Calu3 (cell line): Measurements from ENCODE around the gene MRPL24. TPM values are rescaled to one million over a fixed set of nuclear protein-coding genes. Genes with fewer than 3 reads are reported as not detected.

Experiments
- BruUV-seq: library from RNA; stranded (reverse); fragments of 400-500 nt; replicated peaks from 2 replicates; lab custom pipeline; 2021; lab: Mats Ljungman, UMichigan
- CTCF ChIA-PET: fragments of 300-600 bp; sonication (Branson Sonifier 250); formaldehyde crosslinking; loops from one replicate; lab custom pipeline; 2022; ENCODE audit warnings: antibody characterized with exemption; lab: Charles Lee
- DNase-seq: peaks from one replicate; pipeline ENCODE4 v3.0.0; 2022
- H3K27ac Mint-ChIP-seq: one replicate; pipeline ENCODE4 v1.8.0; 2022; ENCODE audit warnings: mixed read lengths; ENCODE audit not compliant: unreplicated experiment
- H3K27me3 Mint-ChIP-seq: one replicate; pipeline ENCODE4 v1.8.0; 2022; ENCODE audit warnings: mixed read lengths; ENCODE audit not compliant: unreplicated experiment
- H3K36me3 Mint-ChIP-seq: one replicate; pipeline ENCODE4 v1.8.0; 2022; ENCODE audit warnings: mild to moderate bottlenecking, moderate library complexity, mixed read lengths; ENCODE audit not compliant: insufficient read depth, unreplicated experiment
- H3K4me1 Mint-ChIP-seq: one replicate; pipeline ENCODE4 v1.8.0; 2022; ENCODE audit warnings: mild to moderate bottlenecking, low read depth, mixed read lengths; ENCODE audit not compliant: unreplicated experiment
- H3K4me3 Mint-ChIP-seq: one replicate; pipeline ENCODE4 v1.8.0; 2022; ENCODE audit warnings: mild to moderate bottlenecking, low read depth, moderate library complexity, mixed read lengths; ENCODE audit not compliant: unreplicated experiment
- H3K9me3 Mint-ChIP-seq: one replicate; pipeline ENCODE4 v1.8.0; 2022; ENCODE audit warnings: low read depth, mixed read lengths; ENCODE audit not compliant: unreplicated experiment
- CTCF ChIP-seq: fragments of 200-600 bp; IDR thresholded peaks from one replicate; pipeline ENCODE4 v1.8.0; 2022; ENCODE audit warnings: antibody characterized with exemption; ENCODE audit not compliant: unreplicated experiment
- intact Hi-C: fragments of 100-400 bp; cut with micrococcal nuclease; formaldehyde crosslinking; loops from one replicate; pipeline ENCODE4 v1.10.0; 2022; ENCODE audit not compliant: unreplicated experiment
- total RNA-seq: library from RNA; stranded (reverse); gene quantifications from 2 replicates; pipeline ENCODE4 v1.2.3, GENCODE V29; 2022

Gene MRPL24
- total RNA-seq, 1 experiment from 2014 or later, result 138 TPM

DNA sequence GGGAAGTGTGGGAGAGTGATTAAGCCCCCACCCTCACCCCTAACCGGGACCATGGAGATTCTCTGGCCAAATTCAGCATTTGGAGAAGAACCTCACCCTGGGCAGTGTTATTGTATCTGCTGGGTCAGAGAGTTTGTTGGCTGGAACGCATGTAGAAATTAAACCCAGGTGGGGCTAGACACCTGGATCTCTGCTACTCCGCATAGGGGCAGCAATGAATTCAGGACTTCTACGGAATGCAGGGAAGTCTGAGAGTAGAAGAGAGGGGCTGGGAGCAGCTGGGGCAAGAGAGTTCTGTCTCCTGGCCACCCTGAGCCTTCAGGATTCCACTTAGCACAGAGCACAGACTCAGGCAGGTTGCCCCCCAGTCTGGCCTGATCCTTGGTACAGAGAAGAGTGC lies 31.9 kb downstream of the MRPL24 start:
- CTCF ChIA-PET, result interaction anchor here (7.1 kb wide), 1 partner anchor 17 kb away, joined by 130 read pairs; no protein-coding TSS in a partner anchor
- H3K4me3 Mint-ChIP-seq, result no peak overlapping the region
- H3K9me3 Mint-ChIP-seq, result no peaks in the 10 kb centered on the region
- H3K27me3 Mint-ChIP-seq, result peaks cover 13% of the 10 kb centered on the region
- no peak for DNase-seq
- BruUV-seq, result no TSS peak
- H3K36me3 Mint-ChIP-seq, result peaks cover 23% of the 10 kb centered on the region
- H3K27ac Mint-ChIP-seq, result no peak overlapping the region
- intact Hi-C loops, result no loop called here
- TF ChIP-seq CTCF, result no peak
- peaks cover 34% of the 10 kb centered on the region for H3K4me1 Mint-ChIP-seq

DNA sequence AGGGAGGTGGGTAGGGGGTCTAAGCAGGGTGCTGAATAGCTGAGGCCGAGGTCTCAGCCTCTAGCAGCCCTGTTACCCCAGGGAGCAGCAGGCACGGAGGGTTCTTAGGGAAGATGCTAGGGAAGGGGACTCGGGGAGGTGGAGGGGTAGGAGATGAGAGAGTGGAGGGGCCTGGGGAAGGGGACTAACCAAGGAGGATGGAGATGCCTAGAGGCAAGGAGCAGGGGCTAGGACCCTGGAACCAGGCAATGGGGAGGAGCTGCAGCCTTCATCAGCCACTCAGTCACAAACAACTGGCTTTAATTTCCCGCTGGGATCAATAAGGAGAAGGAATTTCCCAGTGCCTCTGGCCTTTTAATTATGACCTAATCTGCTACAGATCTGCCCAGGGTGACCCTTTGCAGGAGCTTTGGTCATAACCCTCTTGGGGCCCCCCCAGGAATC lies 32.6 kb downstream of the MRPL24 start:
- H3K27me3 Mint-ChIP-seq, result peaks cover 13% of the 10 kb centered on the region
- H3K4me3 Mint-ChIP-seq, result no peak overlapping the region
- CTCF ChIA-PET, result interaction anchor here (0.5 to 7.1 kb wide), 4 partner anchors 15 to 26 kb away, joined by 3 to 130 read pairs (median 4); no protein-coding TSS in a partner anchor
- no peak for TF ChIP-seq CTCF
- H3K27ac Mint-ChIP-seq, result no peak overlapping the region
- intact Hi-C loops, result no loop called here
- H3K4me1 Mint-ChIP-seq, result peaks cover 37% of the 10 kb centered on the region
- H3K36me3 Mint-ChIP-seq, result peaks cover 23% of the 10 kb centered on the region
- BruUV-seq, result no TSS peak
- no peaks in the 10 kb centered on the region for H3K9me3 Mint-ChIP-seq
- DNase-seq, result no peak

- H3K4me1 Mint-ChIP-seq, result peaks cover 37% of the 10 kb centered on the region
- intact Hi-C loops, result no loop called here
- H3K27me3 Mint-ChIP-seq, result peaks cover 13% of the 10 kb centered on the region
- no peak for DNase-seq
- H3K4me3 Mint-ChIP-seq, result no peak overlapping the region
- CTCF ChIA-PET, result interaction anchor here (0.6 to 7.1 kb wide), 5 partner anchors 11 to 220 kb away, joined by 3 to 130 read pairs (median 4); no protein-coding TSS in a partner anchor
- H3K36me3 Mint-ChIP-seq, result peaks cover 23% of the 10 kb centered on the region
- no peak overlapping the region for H3K27ac Mint-ChIP-seq
- H3K9me3 Mint-ChIP-seq, result no peaks in the 10 kb centered on the region
- no TSS peak for BruUV-seq
- no peak for TF ChIP-seq CTCF
These were observed 33.3 kb downstream of the MRPL24 start for GRCh38 chr1:156707417-156708217.

DNA sequence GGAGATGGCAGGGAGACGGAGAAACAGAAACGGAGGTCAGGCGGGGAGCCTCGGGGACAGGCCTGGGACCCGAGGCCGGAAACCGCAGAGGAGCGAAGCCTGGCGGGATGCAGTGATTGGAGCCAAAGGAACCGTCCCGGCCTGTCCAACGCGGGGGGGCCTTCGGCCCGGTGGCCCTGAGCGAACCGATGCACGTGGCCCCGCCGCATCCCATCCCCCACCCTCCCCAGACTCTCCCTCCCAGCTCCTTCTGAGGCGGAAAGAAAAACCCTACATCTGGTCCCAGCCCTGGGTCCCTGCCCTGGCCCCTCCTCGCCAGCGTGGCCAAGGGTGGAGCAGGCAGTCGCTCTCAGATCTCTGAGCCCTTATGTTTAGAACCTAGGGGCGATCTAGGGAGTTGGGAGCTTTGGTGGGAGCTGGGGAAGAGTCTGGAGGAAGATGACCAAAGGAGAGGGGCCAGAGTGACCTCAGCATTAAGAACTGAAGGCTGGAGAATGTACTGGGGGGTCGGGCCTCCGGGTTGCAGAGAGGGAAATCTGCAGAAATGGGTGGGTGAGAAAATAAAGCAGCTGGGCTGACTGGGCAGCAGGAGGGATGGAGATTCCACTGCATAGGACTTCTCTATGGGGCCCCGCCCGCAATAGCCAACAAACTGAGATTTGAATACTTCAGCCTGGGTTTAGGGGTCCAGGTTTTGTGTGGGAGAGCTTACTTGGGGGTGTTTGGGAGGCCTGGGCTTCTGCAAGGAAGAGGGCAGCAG lies 34.1 kb downstream of the MRPL24 start:
- peaks cover 13% of the 10 kb centered on the region for H3K27me3 Mint-ChIP-seq
- H3K36me3 Mint-ChIP-seq, result peaks cover 23% of the 10 kb centered on the region
- peak overlapping the region; percentile 67 for H3K4me3 Mint-ChIP-seq
- no TSS peak for BruUV-seq
- intact Hi-C loops, result no loop called here
- H3K4me1 Mint-ChIP-seq, result peaks cover 37% of the 10 kb centered on the region
- TF ChIP-seq CTCF, result no peak
- H3K27ac Mint-ChIP-seq, result no peak overlapping the region
- CTCF ChIA-PET, result interaction anchor here (0.6 to 7.1 kb wide), 7 partner anchors 12 to 221 kb away, joined by 3 to 130 read pairs (median 4); no protein-coding TSS in a partner anchor
- no peaks in the 10 kb centered on the region for H3K9me3 Mint-ChIP-seq
- no peak for DNase-seq
